NCI-H2107 treated with DMSO at 0.1 percent for 48 hours (cell line): ENCODE data around the gene POC1A.
"Not testable (repeated sequence)": the region's sequence is repeated elsewhere in the genome, so short reads cannot be mapped to it uniquely, and the experiment has no call there.

Source experiments
- DNase-seq: peaks from one replicate; lab custom pipeline; 2025; ENCODE audit not compliant: unreplicated experiment; lab: John Stamatoyannopoulos, UW

The POC1A gene

GRCh38 chr3:52153389-52154096, 680 bp downstream of the POC1A start:
- peak; percentile 60 for DNase-seq

- DNase-seq = not testable (repeated sequence)
These were observed 2.2 kb downstream of the POC1A start for GRCh38 chr3:52151991-52152390.

- no peak for DNase-seq
These were observed 3.4 kb downstream of the POC1A start for GRCh38 chr3:52150860-52151259.

- DNase-seq = no peak
These were observed 3.9 kb downstream of the POC1A start for GRCh38 chr3:52150357-52150756.

- DNase-seq = no peak
These were observed 4.5 kb downstream of the POC1A start for GRCh38 chr3:52149726-52150125.

GRCh38 chr3:52149021-52149420, 5.2 kb downstream of the POC1A start:
- DNase-seq = no peak

- no peak for DNase-seq
These were observed 6.4 kb downstream of the POC1A start for GRCh38 chr3:52147804-52148203.

GRCh38 chr3:52146811-52147210, 7.4 kb downstream of the POC1A start:
- DNase-seq = no peak

- DNase-seq = no peak
These were observed 8.0 kb downstream of the POC1A start for GRCh38 chr3:52146189-52146588.

GRCh38 chr3:52145736-52146110, 8.5 kb downstream of the POC1A start:
- DNase-seq = no peak

- no peak for DNase-seq
These were observed 9.2 kb downstream of the POC1A start for GRCh38 chr3:52144796-52145735.

GRCh38 chr3:52144034-52144795, 10.0 kb downstream of the POC1A start:
- DNase-seq = peak; percentile 2

GRCh38 chr3:52143616-52144015, 10.6 kb downstream of the POC1A start:
- DNase-seq = no peak

- DNase-seq = no peak
These were observed 11.1 kb downstream of the POC1A start for GRCh38 chr3:52143156-52143555.

- DNase-seq = no peak
These were observed 12.5 kb downstream of the POC1A start for GRCh38 chr3:52141751-52142150.

GRCh38 chr3:52140769-52141168, 13.5 kb downstream of the POC1A start:
- DNase-seq = no peak

GRCh38 chr3:52140000-52140399, 14.2 kb downstream of the POC1A start:
- DNase-seq = no peak

GRCh38 chr3:52137311-52137710, 16.9 kb downstream of the POC1A start:
- no peak for DNase-seq

- no peak for DNase-seq
These were observed 17.7 kb downstream of the POC1A start for GRCh38 chr3:52136513-52136912.

- DNase-seq = no peak
These were observed 18.9 kb downstream of the POC1A start for GRCh38 chr3:52135332-52135731.

GRCh38 chr3:52134761-52135160, 19.5 kb downstream of the POC1A start:
- DNase-seq = no peak

GRCh38 chr3:52132930-52133329, 21.3 kb downstream of the POC1A start:
- DNase-seq = no peak
